WTC11 (cell line): ENCODE measurements around the gene PADI2. TPM values are rescaled to one million over a fixed set of nuclear protein-coding genes. Genes with fewer than 3 reads are reported as not detected.

ENCODE experiments used
- ATAC-seq: fragments of 200-7000 bp; cut with Tn5 transposase; 2 replicates; pipeline ENCODE4 v1.10.0; 2021; ENCODE audit warnings: mild to moderate bottlenecking, moderate library complexity
- CTCF ChIA-PET: fragments of 300-600 bp; sonication (Branson Sonifier 250); formaldehyde crosslinking; loops from one replicate; lab custom pipeline; 2021; ENCODE audit warnings: antibody characterized with exemption; lab: Charles Lee
- POLR2A ChIA-PET: fragments of 350-600 bp; sonication (Branson Sonifier 250); formaldehyde crosslinking; loops from one replicate; lab custom pipeline; 2021; ENCODE audit warnings: antibody characterized with exemption; lab: Charles Lee
- DNase-seq: peaks from one replicate; pipeline ENCODE4 v3.0.0; 2021; ENCODE audit warnings: low spot score
- H3K27ac Mint-ChIP-seq: 2 replicates; pipeline ENCODE4 v1.8.0; 2021; ENCODE audit warnings: mixed read lengths
- H3K27me3 Mint-ChIP-seq: 2 replicates; pipeline ENCODE4 v1.8.0; 2021; ENCODE audit warnings: low read depth, mild to moderate bottlenecking, moderate library complexity, mixed read lengths
- H3K36me3 Mint-ChIP-seq: 2 replicates; pipeline ENCODE4 v1.8.0; 2021; ENCODE audit warnings: mixed read lengths
- H3K4me1 Mint-ChIP-seq: 2 replicates; pipeline ENCODE4 v1.8.0; 2022; ENCODE audit warnings: mixed read lengths
- H3K4me3 Mint-ChIP-seq: 2 replicates; pipeline ENCODE4 v1.8.0; 2021; ENCODE audit warnings: mild to moderate bottlenecking, moderate library complexity, mixed read lengths
- H3K9me3 Mint-ChIP-seq: 2 replicates; pipeline ENCODE4 v1.8.0; 2021; ENCODE audit warnings: mixed read lengths
- AFF4 ChIP-seq: sonication (generic); formaldehyde crosslinking; IDR thresholded peaks from 2 replicates; pipeline ENCODE4 v1.8.1; 2023; ENCODE audit warnings: mild to moderate bottlenecking, missing genetic modification reagents, borderline replicate concordance
- AR ChIP-seq: fragments of 250-450 bp; sonication (Bioruptor Pico); IDR thresholded peaks from 2 replicates; pipeline ENCODE4 v1.9.0; 2021; ENCODE audit warnings: mild to moderate bottlenecking
- ATF6 ChIP-seq: sonication (generic); formaldehyde crosslinking; IDR thresholded peaks from 2 replicates; pipeline ENCODE4 v1.8.1; 2023; ENCODE audit warnings: mild to moderate bottlenecking, missing genetic modification reagents
- CREM ChIP-seq: sonication (generic); formaldehyde crosslinking; IDR thresholded peaks from 2 replicates; pipeline ENCODE4 v1.8.1; 2022; ENCODE audit warnings: mild to moderate bottlenecking, missing genetic modification reagents, moderate library complexity
- ERG ChIP-seq: fragments of 250-450 bp; sonication (Bioruptor Pico); IDR thresholded peaks from 2 replicates; pipeline ENCODE4 v1.8.0; 2021; ENCODE audit warnings: mild to moderate bottlenecking
- ESRRA ChIP-seq: sonication (generic); formaldehyde crosslinking; IDR thresholded peaks from 2 replicates; pipeline ENCODE4 v1.8.1; 2022; ENCODE audit warnings: mild to moderate bottlenecking, missing genetic modification reagents, borderline replicate concordance
- GRHL2 ChIP-seq: fragments of 250-450 bp; sonication (Bioruptor Pico); IDR thresholded peaks from 2 replicates; pipeline ENCODE4 v1.8.0; 2022; ENCODE audit warnings: mild to moderate bottlenecking, moderate library complexity; ENCODE audit not compliant: insufficient replicate concordance, severe bottlenecking
- JUN ChIP-seq: sonication (generic); formaldehyde crosslinking; IDR thresholded peaks from 2 replicates; pipeline ENCODE4 v1.8.0; 2023; ENCODE audit warnings: mild to moderate bottlenecking, missing genetic modification reagents
- NFATC4 ChIP-seq: fragments of 250-450 bp; sonication (Bioruptor Pico); IDR thresholded peaks from 2 replicates; pipeline ENCODE4 v1.9.0; 2021; ENCODE audit warnings: mild to moderate bottlenecking
- USF1 ChIP-seq: sonication (generic); formaldehyde crosslinking; IDR thresholded peaks from 2 replicates; pipeline ENCODE4 v1.8.0; 2022; ENCODE audit warnings: mild to moderate bottlenecking, missing genetic modification reagents
- ZNF425 ChIP-seq: fragments of 250-450 bp; sonication (Bioruptor Pico); conservative IDR thresholded peaks from 2 replicates; pipeline ENCODE4 v1.9.0; 2021; ENCODE audit warnings: mild to moderate bottlenecking
- total RNA-seq: library from RNA; stranded (reverse); gene quantifications from 3 replicates; pipeline ENCODE4 v1.2.3, GENCODE V29; 2021

Gene PADI2
- total RNA-seq, 1 experiment from 2014 or later: 3.8 TPM

DNA sequence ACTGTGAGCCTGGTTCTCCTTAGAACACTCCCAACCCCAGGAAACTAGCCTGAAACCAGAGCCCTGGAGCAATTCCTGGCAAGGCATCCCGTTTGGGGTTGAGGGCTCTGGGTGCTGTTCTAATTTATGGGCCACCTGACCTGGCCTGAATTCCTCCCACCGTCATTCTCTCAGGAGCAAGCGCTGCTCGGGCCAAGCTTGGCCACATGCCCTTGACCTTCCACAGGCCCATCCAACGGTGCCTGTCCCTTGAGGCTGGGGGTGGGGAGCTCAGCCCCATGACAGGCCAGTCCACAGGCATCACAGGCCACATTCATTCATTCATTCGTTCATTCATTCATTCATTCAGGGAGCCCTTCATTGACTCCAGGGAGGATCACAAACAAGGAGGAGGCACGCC, 5.3 kb downstream of the PADI2 start (continued):
- no peak for TF ChIP-seq ZNF425 (CRISPR knock-in tag)
- no peak for TF ChIP-seq NFATC4 (CRISPR knock-in tag)
- TF ChIP-seq JUN (CRISPR knock-in tag): no peak
- TF ChIP-seq GRHL2: no peak
- TF ChIP-seq ESRRA (CRISPR knock-in tag): no peak
- TF ChIP-seq AR (CRISPR knock-in tag): no peak
- no peak for TF ChIP-seq ATF6
- no peak for TF ChIP-seq CREM (CRISPR knock-in tag)
- TF ChIP-seq ERG (CRISPR knock-in tag): no peak
- TF ChIP-seq, all 79 proteins: peak for 0

DNA sequence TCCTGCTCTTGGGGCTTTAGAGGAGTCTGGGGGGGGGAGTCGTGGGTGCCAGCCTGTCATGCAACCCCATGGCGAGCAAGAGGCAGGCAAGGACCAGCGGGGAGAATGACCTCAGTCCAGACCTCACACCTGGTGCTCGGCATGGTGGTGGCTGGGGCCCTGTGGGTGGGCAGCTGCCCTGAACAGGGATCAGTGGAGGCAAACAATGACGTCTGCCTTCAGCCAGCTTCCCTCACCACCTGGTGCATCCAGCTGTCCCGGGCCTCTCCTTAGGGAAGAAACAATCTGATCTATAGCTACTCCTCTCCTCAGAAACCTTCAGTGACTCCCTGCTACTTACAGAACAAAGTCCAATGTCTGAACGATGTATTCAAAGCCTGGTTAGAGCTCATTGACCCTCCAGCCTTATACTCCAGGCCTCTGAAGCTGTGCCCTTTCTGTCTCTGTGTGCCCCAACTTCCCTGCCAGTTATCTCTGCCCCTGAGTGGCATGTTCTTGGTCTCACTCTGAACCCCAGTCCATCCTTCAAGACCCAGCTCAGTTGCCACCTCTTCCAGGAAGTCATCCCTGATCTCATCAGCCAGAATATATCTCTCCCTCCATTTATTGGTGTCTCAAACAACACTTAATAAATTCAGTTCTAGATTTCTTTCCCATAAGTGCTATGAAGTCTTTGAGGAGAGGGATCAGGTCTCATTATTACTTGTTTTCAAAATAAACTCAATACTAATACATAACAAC, 6.6 kb downstream of the PADI2 start:
- Mint-ChIP-seq H3K4me1 (no peaks in the 10 kb centered on the region; the same call in 1 of the 2 replicates), H3K36me3 (no peaks in the 10 kb centered on the region), H3K9me3 (no peaks in the 10 kb centered on the region)
- CTCF ChIA-PET: interaction anchor here (0.7 to 0.9 kb wide), 2 partner anchors 8 to 492 kb away, joined by 3 read pairs; no protein-coding TSS in a partner anchor
- ATAC-seq (no peak), DNase-seq (no peak)
- no peak for TF ChIP-seq AFF4 (CRISPR knock-in tag)
- TF ChIP-seq USF1: no peak
- TF ChIP-seq, all 79 proteins: peak for 0
- H3K27me3 Mint-ChIP-seq: peaks cover 23% of the 10 kb centered on the region
- H3K4me3 Mint-ChIP-seq: no peak overlapping the region
- no peak overlapping the region for H3K27ac Mint-ChIP-seq
- POLR2A ChIA-PET: no interaction called here
